HG02973 (cell line): ENCODE data around the gene SFRP2.

Experiments
- ATAC-seq: cut with Tn5 transposase; IDR thresholded peaks from one replicate; pipeline ENCODE4 v1.9.1; 2021; ENCODE audit warnings: moderate library complexity; ENCODE audit not compliant: unreplicated experiment

SFRP2 gene

DNA sequence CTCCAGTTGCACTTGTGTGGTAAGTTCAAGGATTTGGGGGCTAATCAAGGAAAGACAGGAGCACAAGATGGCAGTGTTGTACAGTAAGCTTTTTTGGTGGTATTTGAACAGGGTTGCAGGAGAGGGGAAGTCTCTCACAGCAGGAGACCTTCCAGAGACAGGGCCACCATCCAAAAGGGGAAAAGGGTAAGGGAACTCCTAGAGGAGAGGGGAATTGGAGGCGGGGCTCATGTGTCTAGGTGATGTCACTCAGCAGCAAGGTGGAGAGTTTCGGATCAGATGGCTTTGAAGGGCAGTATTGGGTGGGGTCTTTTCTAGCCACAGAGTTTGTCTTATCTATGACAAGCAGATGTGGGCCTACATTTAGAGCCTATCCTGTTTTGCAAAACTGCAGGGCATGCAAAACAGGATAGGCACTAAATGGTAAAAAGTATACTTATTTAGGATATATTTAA, 15.6 kb downstream of the SFRP2 start:
- no peak for ATAC-seq

DNA sequence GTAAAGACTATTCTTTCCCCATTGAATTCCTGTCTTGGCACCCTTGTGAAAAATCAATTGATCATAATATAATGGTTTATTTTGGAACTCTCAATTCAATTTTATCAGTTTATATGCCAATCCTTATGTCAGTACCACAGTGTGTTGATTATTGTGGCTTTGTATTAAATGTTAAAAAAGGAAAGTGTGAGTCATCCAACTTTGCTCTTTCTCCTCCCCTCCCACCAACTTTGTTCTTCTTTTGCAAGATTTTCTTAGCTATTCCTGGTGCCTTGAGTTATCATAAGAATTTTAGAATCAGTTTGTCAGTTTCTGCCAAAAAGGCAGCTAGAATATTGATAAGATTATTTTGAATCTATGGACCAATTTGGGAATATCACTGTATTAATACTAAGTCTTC, 17.8 kb downstream of the SFRP2 start:
- ATAC-seq = no peak

DNA sequence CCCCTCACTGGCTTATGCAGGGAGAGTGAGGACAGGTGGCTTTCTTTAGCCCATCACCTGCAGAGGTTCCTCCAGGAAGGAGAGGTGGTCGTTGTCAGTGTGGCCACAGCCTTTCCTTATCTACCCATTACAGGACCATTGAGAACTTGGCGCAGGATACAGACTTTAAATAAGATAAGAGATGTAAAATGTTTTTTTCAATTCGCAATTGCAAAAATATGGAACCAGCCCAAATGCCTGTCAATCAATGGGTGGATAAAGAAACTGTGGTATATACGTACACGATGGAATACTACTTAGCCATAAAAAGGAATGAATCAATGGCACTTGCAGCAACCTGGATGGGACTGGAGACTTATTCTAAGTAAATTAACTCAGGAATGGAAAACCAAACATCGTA, 22.1 kb downstream of the SFRP2 start:
- ATAC-seq = no peak

DNA sequence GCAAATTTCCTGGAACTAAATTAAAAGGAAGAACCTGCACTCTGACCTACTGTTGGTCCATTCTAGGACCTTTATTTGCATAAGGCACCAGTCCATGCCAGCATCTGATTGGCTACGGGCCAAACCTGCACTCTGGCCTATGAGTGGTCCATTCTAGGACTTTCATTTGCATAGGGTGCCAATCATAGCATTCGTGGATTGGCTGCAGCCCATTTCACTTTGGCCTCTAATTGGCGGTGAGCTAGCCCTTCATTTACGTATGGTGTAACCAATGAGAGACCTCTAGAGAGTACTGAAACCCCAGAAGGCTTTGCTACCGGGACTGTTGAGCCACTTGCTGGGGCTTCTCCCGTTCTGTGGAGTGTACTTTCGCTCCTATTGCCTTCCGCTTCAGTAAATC, 23.0 kb downstream of the SFRP2 start:
- no peak for ATAC-seq

DNA sequence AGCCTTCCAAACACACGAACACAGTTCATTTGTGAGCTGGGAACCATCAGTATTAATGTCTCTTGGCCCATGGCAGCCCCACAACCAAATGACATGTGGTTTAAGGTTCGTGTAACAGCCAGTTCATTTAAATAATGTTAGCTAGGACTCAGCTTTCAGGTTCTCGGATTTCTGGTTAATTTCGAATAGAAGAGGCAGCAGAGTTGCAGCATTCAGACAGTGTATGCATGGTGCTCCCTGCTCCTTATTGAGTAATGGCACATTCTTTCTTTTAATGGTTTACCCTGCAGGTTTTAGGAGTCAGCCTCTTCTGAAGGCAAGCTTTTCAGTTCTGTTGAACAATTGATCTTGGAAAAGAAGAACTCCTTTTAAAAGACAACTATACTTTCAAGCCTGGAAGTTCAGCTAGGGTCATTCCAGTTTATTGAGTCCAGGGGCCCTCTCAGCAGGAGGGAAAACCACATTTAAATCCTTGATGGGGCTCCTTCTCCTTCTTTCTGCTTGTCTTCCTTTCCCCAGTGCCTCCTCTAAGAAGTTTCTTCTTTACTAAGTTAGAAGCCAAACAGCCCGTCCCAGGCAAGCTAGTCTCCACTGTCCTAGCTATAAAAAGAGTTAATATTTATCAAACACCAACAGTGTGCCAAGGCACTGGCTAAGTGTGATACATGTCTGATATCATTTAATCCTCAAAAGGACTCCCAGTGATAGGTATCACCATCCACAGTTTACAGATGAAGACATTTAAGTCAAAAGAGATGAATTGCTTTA, 24.1 kb downstream of the SFRP2 start:
- no peak for ATAC-seq

DNA sequence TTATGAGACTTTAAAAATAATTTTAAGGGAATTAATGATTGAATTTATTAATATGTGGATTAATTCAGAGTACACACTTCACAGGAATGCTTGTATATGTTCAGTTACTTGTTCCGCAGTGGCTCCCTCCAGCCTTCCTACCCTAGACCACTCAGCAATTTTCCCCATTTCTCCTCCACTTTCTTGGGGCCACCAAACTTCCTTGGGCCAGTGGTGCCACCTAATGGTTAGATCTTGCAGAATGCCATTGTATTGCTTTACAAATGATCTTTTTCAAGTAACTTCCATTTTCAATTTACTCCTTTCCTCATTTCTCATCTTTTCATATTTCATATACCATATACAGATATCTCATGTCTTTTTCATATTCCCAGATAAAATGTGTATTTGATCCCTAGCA, 25.5 kb downstream of the SFRP2 start:
- ATAC-seq = no peak

DNA sequence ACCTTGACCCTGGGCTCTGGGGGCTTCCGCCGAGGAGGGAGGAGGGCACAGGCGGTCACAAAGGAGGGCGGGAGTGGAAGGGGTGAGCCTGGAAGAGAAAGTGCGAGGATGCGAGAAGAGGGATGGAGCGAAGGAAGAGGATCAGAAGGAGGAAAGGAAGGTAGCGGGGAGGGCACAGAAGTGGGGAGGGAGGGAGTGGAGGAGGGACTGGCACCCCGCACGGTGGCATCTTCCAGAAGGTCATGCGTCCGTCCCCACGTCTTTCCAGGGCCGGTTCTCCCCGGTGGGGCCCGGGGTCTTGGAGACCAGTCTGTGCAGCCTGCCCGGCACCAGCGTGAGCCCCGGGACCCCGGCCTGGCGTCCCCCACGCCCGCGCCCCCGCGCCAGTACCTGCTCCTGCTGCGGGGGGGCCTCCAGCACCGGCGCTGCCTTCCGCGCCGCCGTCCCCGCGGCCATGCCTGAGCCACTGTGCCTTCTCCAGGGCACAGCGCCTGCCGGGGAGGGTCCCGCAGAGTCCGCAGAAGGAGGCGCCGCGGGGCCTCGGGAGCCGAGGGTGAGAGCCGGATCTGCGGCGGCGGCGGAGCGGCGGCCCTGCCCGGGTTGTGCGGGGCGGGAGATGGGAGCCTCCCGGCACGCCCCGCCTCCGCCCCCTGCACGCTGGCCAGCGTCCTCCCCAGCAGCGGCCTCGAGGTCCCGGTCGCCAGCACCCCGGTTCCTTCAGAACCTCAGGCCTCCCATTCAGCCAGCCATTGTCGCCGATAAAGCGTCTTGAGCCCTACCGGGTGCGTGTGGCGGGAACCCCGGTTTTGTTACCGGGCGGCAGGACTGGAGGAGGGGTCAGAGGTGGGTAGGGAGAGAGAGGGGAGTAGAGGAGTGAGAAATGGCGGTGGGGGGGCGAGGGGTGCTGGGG, 29.2 kb downstream of the SFRP2 start, which contains the start of gene RNF175:
Gene RNF175, minus strand, starts transcription at position 618 of the 910 bp plus-strand sequence. Its CDS starts 162 bp downstream, at position 456.
- no peak for ATAC-seq

DNA sequence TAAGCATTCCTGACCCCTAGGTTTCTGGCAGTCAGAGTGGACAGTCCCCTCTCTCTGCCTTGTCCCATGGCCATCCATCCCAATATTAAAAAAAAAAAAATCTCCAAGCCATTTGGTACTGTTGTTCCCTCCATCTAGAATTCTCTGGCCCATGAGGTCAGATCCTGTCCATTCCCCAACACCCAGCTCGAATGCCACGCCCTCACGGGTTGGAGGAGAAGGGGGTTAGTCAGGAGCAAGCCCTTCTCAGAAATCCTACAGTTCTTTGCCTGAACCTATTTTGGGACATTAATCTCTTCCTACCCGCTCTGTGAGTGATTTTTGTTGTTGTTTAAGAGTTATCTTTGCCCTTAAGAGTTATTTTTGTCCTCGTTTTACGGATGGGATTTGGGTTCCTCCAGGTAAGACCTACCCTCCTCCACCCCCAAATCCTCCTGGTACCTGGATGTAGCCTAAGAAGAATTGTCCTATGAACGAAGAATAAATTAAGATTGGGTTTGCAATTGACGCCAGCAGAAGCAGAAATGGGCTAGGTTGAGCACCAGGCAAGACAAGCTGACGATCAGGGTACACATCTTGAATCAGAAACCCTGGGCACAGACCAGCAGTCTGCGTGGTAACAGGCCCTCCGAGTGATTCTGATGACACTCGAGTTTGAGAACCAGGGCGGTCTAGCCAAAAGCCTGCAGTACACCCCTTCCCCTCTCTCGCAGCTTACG, 30.0 kb downstream of the SFRP2 start:
- no peak for ATAC-seq

DNA sequence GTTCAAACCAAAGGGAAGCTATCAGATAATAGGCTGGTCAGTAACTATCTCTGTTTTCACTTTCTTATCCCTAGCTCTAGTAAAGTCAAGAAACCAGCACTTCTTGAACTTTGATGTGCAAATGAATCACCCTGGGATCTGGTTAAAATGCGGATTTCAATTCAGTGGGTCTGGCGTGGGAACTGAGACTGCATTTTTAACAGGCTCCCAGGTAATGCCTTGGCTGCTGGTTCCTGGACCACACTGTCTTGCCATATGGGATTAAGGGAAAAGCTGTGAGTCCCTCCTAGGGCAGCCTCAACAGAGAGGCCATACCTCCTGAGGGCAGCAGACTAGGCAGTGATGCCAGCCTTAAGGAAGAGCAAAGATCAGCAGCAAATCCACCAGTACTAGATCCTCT, 30.7 kb downstream of the SFRP2 start:
- ATAC-seq = no peak

DNA sequence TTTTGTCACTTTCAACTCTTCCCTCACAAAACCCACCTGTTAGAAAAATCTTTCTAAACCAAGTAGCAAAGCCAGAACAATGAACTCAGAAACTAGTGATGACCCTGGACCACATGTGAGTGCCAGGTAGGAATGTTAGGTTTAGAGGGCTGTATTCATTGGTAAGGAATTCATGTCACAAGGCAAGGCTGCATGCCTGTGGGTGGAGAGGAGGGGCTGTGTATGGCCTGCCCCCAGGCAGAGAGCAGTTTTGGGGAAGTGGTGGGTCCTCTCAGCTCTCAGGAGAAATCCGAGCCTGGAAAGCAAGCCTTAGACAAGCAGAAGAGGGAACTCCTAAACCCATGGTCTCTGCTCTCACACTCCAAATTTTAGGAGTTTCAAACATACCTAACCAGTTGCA, 31.5 kb downstream of the SFRP2 start:
- ATAC-seq = no peak

DNA sequence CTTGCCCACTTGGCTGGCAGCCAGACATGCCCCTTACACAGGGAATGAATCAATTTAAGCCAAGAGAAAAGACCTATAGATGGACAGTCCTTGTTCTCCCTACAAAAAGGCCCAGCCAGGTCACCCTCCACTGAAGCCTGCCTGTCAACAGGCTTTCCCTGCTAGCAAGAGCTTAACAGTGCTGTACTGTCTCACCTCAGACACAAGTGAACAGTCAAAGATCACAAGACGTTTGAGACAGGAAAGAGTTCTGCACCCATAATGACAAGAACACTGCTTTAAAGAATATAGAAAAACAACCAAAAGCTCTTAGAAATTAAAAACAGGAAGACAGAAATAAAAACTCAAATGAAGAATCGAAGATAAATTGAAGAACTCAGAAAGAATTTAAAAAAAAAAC, 33.7 kb downstream of the SFRP2 start:
- ATAC-seq = no peak

DNA sequence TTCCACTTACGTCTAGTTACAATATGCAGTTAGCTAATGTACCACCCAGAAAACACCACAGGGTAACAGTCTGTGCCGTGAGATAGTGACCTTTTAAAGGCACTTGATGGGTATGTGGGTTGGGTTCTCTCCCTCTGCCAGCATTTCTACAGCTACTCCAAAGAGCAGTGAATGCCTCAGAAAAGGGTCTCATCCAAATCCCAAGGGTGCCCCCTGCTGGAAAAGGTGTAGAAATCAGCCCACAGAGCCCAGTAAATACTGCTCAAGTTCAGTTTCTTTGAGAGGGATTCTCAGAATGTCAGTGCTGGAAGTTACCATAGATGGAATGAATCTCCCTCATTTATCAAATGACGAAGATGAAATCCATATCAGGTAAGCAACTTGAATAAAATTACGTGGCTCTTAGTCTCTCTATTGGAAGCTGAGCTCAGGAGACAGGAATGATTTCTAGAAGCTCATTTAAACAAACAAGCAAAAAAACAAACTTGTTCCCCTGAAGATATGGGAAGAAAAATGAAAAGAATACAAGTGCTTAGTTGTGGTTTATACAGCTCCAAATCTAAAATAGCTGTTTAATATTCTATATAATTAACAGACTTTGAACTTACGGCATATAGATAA, 38.6 kb downstream of the SFRP2 start:
- peak; percentile 89 for ATAC-seq

DNA sequence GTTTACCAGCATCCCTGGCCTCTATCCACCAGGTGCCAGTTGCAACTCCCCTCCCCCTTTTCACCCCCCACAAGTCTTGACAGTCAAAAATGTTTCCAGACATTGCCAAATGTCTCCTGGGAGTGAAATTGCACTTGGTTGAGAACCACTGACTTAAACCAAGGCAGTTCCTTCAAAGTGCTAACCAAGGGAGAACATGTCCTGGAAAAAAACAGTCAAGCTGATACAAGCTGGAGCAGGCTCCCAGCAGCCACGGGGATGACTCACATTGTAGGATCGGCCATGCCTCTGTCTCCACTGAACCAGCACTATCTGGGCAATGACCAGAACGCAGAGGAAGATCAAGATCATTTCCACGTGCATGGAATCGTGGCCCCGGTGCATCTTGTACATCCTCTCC, 40.5 kb downstream of the SFRP2 start:
- ATAC-seq = no peak

DNA sequence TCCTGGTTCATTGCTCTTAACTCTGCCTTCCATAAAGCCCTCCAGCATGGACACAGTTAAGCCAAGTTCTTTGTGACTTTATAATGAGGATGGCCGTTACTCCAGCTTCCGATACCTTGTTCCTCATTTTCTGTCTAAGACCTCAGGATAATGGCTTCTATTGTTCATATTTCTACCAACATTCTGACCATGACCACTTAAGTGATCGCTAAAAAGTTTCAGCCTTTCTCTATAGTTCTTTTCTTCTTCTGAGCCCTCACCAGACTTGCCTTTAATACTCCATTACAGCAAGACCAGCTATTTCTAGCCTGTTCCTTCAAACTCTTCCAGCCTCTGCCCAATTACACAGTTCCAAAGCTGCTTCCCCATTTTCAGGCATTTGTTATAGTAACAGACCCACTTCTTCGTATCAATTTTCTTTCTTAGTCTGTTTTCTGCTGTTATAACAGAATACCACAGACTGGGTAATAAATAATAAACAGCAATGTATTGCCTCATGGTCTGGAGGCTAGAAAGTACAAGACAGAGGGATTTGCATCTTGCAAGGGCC, 41.4 kb downstream of the SFRP2 start:
- no peak for ATAC-seq

DNA sequence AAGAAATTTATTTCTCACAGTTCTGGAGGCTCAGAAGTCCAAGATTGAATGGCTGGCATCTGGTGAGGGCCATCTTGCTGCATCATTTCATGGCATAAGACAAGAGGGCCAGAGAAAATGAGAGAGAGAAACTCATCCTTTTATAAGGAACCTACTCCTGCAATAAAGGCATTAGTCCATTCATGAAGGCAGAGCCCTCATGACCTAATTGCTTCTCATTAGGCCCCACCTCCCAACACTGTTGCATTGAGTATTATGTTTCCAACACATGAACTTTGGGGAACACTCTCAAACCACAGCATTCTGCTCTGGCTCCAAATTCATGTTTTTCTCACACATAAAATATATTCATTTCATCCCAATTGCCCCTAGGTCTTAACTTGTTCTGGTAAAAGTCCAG, 43.2 kb downstream of the SFRP2 start:
- ATAC-seq = no peak

DNA sequence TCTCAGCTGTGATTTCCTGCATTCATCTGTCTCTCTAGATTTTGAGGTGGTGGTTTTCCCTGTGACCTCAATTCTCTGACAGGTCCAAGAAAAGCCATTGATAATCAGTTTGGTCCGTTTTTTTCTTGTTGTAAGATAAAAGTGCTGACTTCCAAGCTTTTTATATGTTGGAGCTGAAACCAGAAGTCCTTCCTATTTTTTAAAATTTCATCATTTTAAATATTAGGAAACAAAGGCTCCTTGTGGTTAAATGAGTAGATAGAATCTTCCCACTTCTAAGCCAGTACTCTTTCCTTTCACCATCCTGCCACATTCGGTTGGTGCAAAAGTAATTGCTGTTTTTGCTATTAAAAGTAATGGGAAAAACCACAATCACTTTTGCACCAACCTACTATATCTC, 47.3 kb downstream of the SFRP2 start:
- no peak for ATAC-seq

DNA sequence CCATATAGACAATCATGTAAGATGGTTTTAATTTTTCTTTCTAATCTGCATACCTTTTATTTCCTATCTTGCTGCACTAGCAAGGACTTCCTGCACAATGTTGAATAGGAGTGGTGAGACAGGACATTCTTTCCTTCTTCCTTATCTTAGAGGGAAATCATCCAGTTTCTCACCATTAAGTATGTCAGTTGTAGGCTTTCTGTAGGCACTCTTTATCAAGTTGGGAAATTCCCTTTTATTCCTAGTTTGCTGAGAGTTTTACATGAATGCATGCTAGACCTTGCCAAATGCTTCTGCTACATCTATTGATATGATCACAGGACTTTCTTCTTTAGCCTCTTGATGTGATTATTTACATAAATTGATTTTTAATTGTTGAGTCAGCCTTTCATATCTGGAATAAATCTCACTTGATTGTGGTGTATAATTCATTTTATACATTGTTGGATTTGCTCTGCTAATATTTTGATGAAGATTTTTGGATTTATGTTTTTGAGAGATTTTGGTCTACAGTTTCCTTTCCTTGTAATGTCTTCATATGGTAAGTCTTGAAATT, 52.9 kb downstream of the SFRP2 start:
- ATAC-seq = no peak

DNA sequence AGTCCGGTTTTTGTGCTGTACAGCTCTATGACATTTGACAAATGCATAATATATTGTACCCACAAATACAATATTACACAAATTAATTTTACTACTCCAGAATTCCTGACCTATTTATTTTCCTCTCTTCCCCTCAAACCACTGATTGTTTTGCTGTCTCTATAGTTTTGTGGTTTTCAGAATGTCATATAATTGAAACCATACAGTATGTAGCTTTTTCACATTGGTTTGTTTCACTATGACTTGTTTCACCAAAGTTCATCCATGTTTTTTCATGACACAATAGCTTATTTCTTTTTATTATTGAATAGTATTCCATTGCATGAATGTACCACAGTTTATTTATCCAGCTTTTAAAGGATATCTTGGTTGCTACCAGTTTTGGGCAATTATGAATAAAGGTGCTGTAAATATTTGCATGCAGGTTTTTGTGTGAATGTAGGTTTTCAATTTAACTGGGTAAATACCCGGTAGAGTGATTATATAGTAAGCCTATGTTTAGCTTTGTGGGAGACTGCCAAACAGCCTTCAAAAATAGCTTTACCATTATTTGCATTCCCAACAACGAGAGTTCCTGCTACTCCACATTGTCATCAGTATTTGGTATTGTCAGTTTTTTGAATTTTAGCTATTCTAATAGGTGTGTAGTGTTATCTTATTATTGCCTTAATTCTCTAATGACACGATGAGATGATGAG, 55.0 kb downstream of the SFRP2 start:
- peak; percentile 73 for ATAC-seq

DNA sequence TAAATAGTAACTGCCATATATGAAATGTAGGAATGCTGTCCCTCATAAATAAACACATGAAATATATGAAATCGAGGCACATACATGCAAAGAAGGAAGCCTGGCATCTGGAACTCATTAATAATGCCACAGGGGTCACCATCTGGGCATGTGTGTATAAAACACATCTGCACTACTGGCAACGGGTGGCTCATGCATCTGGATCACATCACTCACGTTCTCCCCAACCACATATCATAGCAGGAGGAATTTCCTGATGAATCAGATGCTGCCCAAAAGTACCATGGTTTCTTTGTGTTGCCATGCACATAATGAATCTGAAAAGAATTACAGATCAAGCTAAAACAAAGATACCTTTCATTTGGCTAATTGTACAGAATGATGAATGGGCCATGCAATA, 57.6 kb downstream of the SFRP2 start:
- no peak for ATAC-seq
